HCT116 (cell line): ENCODE measurements around the gene ISCA2. TPM values are rescaled to one million over a fixed set of nuclear protein-coding genes. Genes with fewer than 3 reads are reported as not detected.

Source experiments
- ATAC-seq: fragments of 200-7000 bp; cut with Tn5 transposase; 2 replicates; pipeline ENCODE4 v1.9.1; 2020; ENCODE audit warnings: mild to moderate bottlenecking, moderate library complexity
- BruUV-seq: library from RNA; stranded (reverse); fragments of 400-500 nt; replicated peaks from 2 replicates; lab custom pipeline; 2021; lab: Mats Ljungman, UMichigan
- CTCF ChIA-PET: fragments of 300-600 bp; sonication (Branson Sonifier 250); formaldehyde crosslinking; loops from one replicate; lab custom pipeline; 2021; ENCODE audit warnings: antibody characterized with exemption; lab: Charles Lee
- POLR2A ChIA-PET: fragments of 300-600, 350-600 bp; sonication (Branson Sonifier 250); formaldehyde crosslinking; loops from one replicate; lab custom pipeline; 2021; ENCODE audit warnings: antibody characterized with exemption; lab: Charles Lee
- RAD21 ChIA-PET, 2 experiments: fragments of 300-600 bp; sonication (Branson Sonifier 250); formaldehyde crosslinking; loops; one replicate each; lab custom pipeline; 2023; ENCODE audit warnings: low total read pairs in 2 of 2; ENCODE audit not compliant: uncharacterized antibody in 2 of 2, unreplicated experiment in 2 of 2, low non-redundant PET in 1 of 2; lab: Charles Lee
- DNase-seq: peaks from one replicate; pipeline ENCODE4 v3.0.0-alpha.2; 2010; ENCODE audit warnings: low read depth, low spot score
- H2AFZ ChIP-seq: fragments of 200-600 bp; shearing (Covaris generic), sonication (generic); 2 replicates; pipeline ENCODE4 v1.6.1; 2017; ENCODE audit warnings: low read depth, mixed run types, mixed read lengths, antibody characterized with exemption, low read length; ENCODE audit not compliant: poor library complexity, severe bottlenecking
- H3K27ac ChIP-seq: 2 replicates; pipeline ENCODE4 v1.5.1; 2012; ENCODE audit warnings: low read depth, low read length
- H3K27me3 ChIP-seq: fragments of 200-600 bp; sonication (generic); 2 replicates; pipeline ENCODE4 v1.6.1; 2016; ENCODE audit warnings: mixed run types, low read length, mixed read lengths; ENCODE audit not compliant: insufficient read depth
- H3K36me3 ChIP-seq, 2 experiments: fragments of 200-500 bp in 1 of 2; fragments of 200-600 bp in 1 of 2; sonication (Bioruptor generic) in 1 of 2; sonication (generic) in 1 of 2; 2 replicates each; pipeline versions ENCODE4 v1.5.1 to v1.6.1; 2014 to 2016; ENCODE audit warnings: low read length in 2 of 2, inconsistent platforms in 1 of 2, mixed read lengths in 1 of 2, mixed run types in 1 of 2; ENCODE audit not compliant: insufficient read depth in 2 of 2, control insufficient read depth in 1 of 2
- H3K4me1 ChIP-seq, 2 experiments: fragments of 200-600 bp in 1 of 2; sonication (generic) in 1 of 2; 2 replicates each; pipeline versions ENCODE4 v1.5.1 to v1.6.1; 2012 to 2017; ENCODE audit warnings: low read length in 2 of 2, inconsistent platforms in 1 of 2, mild to moderate bottlenecking in 1 of 2, mixed read lengths in 1 of 2, mixed run types in 1 of 2, moderate library complexity in 1 of 2; ENCODE audit not compliant: insufficient read depth in 2 of 2, control insufficient read depth in 1 of 2
- H3K4me2 ChIP-seq: fragments of 200-600 bp; sonication (generic); 2 replicates; pipeline ENCODE4 v1.6.1; 2017; ENCODE audit warnings: mixed run types, low read length, mixed read lengths
- H3K4me3 ChIP-seq, 2 experiments: fragments of 200-600 bp in 1 of 2; sonication (generic) in 1 of 2; replicated peaks in 1 of 2; 2 replicates each; pipeline ENCODE4 v1.5.1; 2011 to 2016; ENCODE audit warnings: low read length in 2 of 2, control low read depth in 1 of 2, low read depth in 1 of 2, mild to moderate bottlenecking in 1 of 2, mixed read lengths in 1 of 2, mixed run types in 1 of 2
- H3K79me2 ChIP-seq: fragments of 200-600 bp; sonication (generic); 2 replicates; pipeline ENCODE4 v1.6.1; 2017; ENCODE audit warnings: mild to moderate bottlenecking, mixed run types, low read length, moderate library complexity, mixed read lengths; ENCODE audit not compliant: insufficient read depth
- H3K9ac ChIP-seq: fragments of 200-600 bp; sonication (generic); 2 replicates; pipeline ENCODE4 v1.6.1; 2016; ENCODE audit warnings: low read length, mixed read lengths
- H3K9me2 ChIP-seq: fragments of 200-600 bp; sonication (generic), shearing (Covaris generic); 2 replicates; pipeline ENCODE4 v1.6.1; 2017; ENCODE audit warnings: mixed run types, mild to moderate bottlenecking, moderate library complexity; ENCODE audit not compliant: insufficient read depth
- H3K9me3 ChIP-seq, 2 experiments: fragments of 200-500 bp in 1 of 2; fragments of 200-600 bp in 1 of 2; sonication (Bioruptor generic) in 1 of 2; sonication (generic) in 1 of 2; 2 replicates each; pipeline ENCODE4 v1.6.1; 2014 to 2017; ENCODE audit warnings: low read length in 2 of 2, mixed read lengths in 2 of 2, inconsistent platforms in 1 of 2, low read depth in 1 of 2, mild to moderate bottlenecking in 1 of 2, mixed run types in 1 of 2, moderate library complexity in 1 of 2; ENCODE audit not compliant: control insufficient read depth in 1 of 2, insufficient read depth in 1 of 2
- H4K20me1 ChIP-seq: fragments of 200-600 bp; sonication (generic), shearing (Covaris generic); 2 replicates; pipeline ENCODE4 v1.6.1; 2017; ENCODE audit warnings: mixed run types, mild to moderate bottlenecking, moderate library complexity; ENCODE audit not compliant: insufficient read depth
- CEBPB ChIP-seq: IDR thresholded peaks from 2 replicates; pipeline ENCODE4 v1.6.1; 2012; ENCODE audit warnings: low read depth
- FOSL1 ChIP-seq: IDR thresholded peaks from 2 replicates; pipeline ENCODE4 v1.6.1; 2012; ENCODE audit warnings: low read depth
- POLR2AphosphoS5 ChIP-seq: IDR thresholded peaks from 2 replicates; pipeline ENCODE4 v1.6.1; 2011; ENCODE audit warnings: mild to moderate bottlenecking, low read depth, low read length, moderate library complexity
- RAD21 ChIP-seq: IDR thresholded peaks from 2 replicates; pipeline ENCODE4 v1.6.1; 2012; ENCODE audit warnings: low read depth, mild to moderate bottlenecking
- SIN3A ChIP-seq: IDR thresholded peaks from 2 replicates; pipeline ENCODE4 v1.6.1; 2012; ENCODE audit warnings: low read depth
- ZFX ChIP-seq: fragments of 450-650 bp; IDR thresholded peaks from 2 replicates; pipeline ENCODE4 v1.6.1; 2017
- intact Hi-C: fragments of 100-400 bp; cut with micrococcal nuclease; formaldehyde crosslinking; loops from 2 replicates; pipeline ENCODE4 v1.10.0; 2022
- total RNA-seq: library from RNA; stranded (reverse); gene quantifications from one replicate; pipeline ENCODE4 v1.2.1, GENCODE V29; 2021; ENCODE audit not compliant: unreplicated experiment
- TF ChIP-seq, protein P1 (sequence below): IDR thresholded peaks from 2 replicates; pipeline ENCODE4 v1.6.1; 2012; ENCODE audit warnings: low read depth
- TF ChIP-seq, protein P2 (sequence below), 3 experiments: fragments of 200-600 bp in 1 of 3; sonication (generic) in 1 of 3; IDR thresholded peaks in 2 of 3; conservative IDR thresholded peaks in 1 of 3; 2 replicates each; pipeline ENCODE4 v1.5.1; 2012 to 2017; ENCODE audit warnings: low read depth in 2 of 3, low read length in 2 of 3, antibody characterized with exemption in 1 of 3, borderline replicate concordance in 1 of 3, control low read depth in 1 of 3, mild to moderate bottlenecking in 1 of 3, mixed read lengths in 1 of 3, mixed run types in 1 of 3, moderate library complexity in 1 of 3; ENCODE audit not compliant: insufficient read depth in 1 of 3
- TF ChIP-seq, protein P3 (sequence below): IDR thresholded peaks from 2 replicates; pipeline ENCODE4 v1.6.1; 2011; ENCODE audit warnings: mild to moderate bottlenecking, low read length, moderate library complexity; ENCODE audit not compliant: insufficient replicate concordance; ENCODE audit errors: extremely low read depth
- TF ChIP-seq, protein P4 (sequence below): IDR thresholded peaks from 2 replicates; pipeline ENCODE4 v1.6.1; 2012
- TF ChIP-seq, protein P5 (sequence below): IDR thresholded peaks from 2 replicates; pipeline ENCODE4 v1.6.1; 2012

The ISCA2 gene
- total RNA-seq, 1 experiment from 2014 or later: 27.5 TPM

DNA sequence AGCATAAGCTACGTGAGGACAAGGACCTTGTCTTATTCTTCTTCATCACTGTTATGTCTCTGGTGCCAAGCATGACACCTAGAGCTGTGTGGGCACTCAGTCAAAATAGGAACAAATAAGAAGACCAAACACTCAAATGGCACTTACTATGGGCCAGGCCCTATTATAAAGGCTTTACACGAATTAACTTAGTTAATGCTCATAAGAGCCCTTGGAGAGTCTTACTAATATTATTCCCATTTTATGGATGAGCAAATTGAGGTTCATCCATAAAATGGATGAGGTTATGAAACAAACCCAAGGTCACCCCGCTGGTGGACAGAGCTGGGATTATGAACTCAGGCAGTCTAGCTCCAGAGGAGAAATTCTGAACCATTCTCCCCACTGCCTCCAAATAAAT lies 47.7 kb downstream of the ISCA2 start:
- ATAC-seq (no peak), DNase-seq (no peak)
- H3K4me3 ChIP-seq: no peak overlapping the region
- POLR2A ChIA-PET: no interaction called here
- H4K20me1 ChIP-seq: no peaks in the 10 kb centered on the region
- H3K27me3 ChIP-seq: no peaks in the 10 kb centered on the region
- no TSS peak for BruUV-seq
- no peaks in the 10 kb centered on the region for H3K9me2 ChIP-seq
- H2AFZ ChIP-seq: no peak overlapping the region
- no peaks in the 10 kb centered on the region for H3K36me3 ChIP-seq
- H3K4me2 ChIP-seq: no peak overlapping the region
- no peaks in the 10 kb centered on the region for H3K9me3 ChIP-seq
- TF ChIP-seq RAD21: no peak
- TF ChIP-seq, protein P1, sequence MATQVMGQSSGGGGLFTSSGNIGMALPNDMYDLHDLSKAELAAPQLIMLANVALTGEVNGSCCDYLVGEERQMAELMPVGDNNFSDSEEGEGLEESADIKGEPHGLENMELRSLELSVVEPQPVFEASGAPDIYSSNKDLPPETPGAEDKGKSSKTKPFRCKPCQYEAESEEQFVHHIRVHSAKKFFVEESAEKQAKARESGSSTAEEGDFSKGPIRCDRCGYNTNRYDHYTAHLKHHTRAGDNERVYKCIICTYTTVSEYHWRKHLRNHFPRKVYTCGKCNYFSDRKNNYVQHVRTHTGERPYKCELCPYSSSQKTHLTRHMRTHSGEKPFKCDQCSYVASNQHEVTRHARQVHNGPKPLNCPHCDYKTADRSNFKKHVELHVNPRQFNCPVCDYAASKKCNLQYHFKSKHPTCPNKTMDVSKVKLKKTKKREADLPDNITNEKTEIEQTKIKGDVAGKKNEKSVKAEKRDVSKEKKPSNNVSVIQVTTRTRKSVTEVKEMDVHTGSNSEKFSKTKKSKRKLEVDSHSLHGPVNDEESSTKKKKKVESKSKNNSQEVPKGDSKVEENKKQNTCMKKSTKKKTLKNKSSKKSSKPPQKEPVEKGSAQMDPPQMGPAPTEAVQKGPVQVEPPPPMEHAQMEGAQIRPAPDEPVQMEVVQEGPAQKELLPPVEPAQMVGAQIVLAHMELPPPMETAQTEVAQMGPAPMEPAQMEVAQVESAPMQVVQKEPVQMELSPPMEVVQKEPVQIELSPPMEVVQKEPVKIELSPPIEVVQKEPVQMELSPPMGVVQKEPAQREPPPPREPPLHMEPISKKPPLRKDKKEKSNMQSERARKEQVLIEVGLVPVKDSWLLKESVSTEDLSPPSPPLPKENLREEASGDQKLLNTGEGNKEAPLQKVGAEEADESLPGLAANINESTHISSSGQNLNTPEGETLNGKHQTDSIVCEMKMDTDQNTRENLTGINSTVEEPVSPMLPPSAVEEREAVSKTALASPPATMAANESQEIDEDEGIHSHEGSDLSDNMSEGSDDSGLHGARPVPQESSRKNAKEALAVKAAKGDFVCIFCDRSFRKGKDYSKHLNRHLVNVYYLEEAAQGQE: no peak
- CTCF ChIA-PET: no interaction called here
- H3K4me1 ChIP-seq: no peaks in the 10 kb centered on the region
- intact Hi-C loops: no loop called here
- RAD21 ChIA-PET: no interaction called here
- no peaks in the 10 kb centered on the region for H3K79me2 ChIP-seq
- no peak overlapping the region for H3K9ac ChIP-seq
- H3K27ac ChIP-seq: no peak overlapping the region

DNA sequence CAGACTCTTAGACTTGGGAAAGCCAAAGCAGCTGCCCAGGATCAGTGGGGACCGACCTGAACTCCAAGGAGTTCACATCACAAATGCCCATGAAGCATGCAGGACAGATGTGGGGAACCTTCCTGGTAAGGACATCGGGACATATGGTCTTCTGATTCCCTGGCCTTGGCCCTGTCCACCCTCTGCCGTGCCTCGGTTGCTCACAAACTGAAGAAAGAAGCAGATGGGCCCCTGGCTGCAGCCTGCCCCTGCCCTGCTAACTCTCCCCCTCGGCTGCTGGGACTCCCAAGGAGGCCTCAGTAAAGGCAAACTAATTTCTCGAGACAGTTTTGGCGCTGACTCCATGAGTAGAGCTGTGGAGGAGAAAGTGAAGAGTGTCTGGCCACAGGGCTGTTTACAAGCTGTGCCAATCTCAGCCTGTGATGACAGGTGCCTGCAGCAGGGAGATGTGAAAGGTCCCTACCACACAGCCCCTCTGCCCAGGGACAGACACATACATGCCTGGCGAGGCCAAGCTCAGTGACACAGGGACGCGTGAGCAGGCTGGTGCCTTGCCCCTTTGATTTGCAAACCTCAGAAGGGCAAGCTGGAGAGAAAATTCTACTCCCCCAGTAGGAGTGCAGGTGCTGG lies 48.6 kb downstream of the ISCA2 start:
- H3K27me3 ChIP-seq: no peaks in the 10 kb centered on the region
- no peak overlapping the region for H2AFZ ChIP-seq
- H4K20me1 ChIP-seq: no peaks in the 10 kb centered on the region
- RAD21 ChIA-PET: interaction anchor here in 1 of 2 experiments (0.7 kb wide), 1 partner anchor 31 kb away, joined by 5 read pairs; no protein-coding TSS in a partner anchor
- no peaks in the 10 kb centered on the region for H3K4me1 ChIP-seq
- no peak for DNase-seq
- TF ChIP-seq, protein P2, sequence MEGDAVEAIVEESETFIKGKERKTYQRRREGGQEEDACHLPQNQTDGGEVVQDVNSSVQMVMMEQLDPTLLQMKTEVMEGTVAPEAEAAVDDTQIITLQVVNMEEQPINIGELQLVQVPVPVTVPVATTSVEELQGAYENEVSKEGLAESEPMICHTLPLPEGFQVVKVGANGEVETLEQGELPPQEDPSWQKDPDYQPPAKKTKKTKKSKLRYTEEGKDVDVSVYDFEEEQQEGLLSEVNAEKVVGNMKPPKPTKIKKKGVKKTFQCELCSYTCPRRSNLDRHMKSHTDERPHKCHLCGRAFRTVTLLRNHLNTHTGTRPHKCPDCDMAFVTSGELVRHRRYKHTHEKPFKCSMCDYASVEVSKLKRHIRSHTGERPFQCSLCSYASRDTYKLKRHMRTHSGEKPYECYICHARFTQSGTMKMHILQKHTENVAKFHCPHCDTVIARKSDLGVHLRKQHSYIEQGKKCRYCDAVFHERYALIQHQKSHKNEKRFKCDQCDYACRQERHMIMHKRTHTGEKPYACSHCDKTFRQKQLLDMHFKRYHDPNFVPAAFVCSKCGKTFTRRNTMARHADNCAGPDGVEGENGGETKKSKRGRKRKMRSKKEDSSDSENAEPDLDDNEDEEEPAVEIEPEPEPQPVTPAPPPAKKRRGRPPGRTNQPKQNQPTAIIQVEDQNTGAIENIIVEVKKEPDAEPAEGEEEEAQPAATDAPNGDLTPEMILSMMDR (IDR thresholded peaks at IDR 0.05 in 2 of 3, conservative IDR thresholded peaks at IDR 0.05 in 1 of 3; ENCODE audit: borderline replicate concordance in 1 of 3, insufficient read depth in 1 of 3, low read depth in 2 of 3, low read length in 2 of 3): no peak
- TF ChIP-seq ZFX (no peak), SIN3A (no peak), CEBPB (no peak), RAD21 (no peak), POLR2AphosphoS5 (no peak), FOSL1 (no peak)
- TF ChIP-seq, protein P3, sequence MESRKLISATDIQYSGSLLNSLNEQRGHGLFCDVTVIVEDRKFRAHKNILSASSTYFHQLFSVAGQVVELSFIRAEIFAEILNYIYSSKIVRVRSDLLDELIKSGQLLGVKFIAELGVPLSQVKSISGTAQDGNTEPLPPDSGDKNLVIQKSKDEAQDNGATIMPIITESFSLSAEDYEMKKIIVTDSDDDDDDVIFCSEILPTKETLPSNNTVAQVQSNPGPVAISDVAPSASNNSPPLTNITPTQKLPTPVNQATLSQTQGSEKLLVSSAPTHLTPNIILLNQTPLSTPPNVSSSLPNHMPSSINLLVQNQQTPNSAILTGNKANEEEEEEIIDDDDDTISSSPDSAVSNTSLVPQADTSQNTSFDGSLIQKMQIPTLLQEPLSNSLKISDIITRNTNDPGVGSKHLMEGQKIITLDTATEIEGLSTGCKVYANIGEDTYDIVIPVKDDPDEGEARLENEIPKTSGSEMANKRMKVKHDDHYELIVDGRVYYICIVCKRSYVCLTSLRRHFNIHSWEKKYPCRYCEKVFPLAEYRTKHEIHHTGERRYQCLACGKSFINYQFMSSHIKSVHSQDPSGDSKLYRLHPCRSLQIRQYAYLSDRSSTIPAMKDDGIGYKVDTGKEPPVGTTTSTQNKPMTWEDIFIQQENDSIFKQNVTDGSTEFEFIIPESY: no peak
- TF ChIP-seq, protein P4, sequence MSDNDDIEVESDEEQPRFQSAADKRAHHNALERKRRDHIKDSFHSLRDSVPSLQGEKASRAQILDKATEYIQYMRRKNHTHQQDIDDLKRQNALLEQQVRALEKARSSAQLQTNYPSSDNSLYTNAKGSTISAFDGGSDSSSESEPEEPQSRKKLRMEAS: no peak
- TF ChIP-seq, protein P5, sequence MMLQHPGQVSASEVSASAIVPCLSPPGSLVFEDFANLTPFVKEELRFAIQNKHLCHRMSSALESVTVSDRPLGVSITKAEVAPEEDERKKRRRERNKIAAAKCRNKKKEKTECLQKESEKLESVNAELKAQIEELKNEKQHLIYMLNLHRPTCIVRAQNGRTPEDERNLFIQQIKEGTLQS: no peak
- TF ChIP-seq, all 23 proteins: peak for 0
- no TSS peak for BruUV-seq
- ChIA-PET CTCF (no interaction called here), POLR2A (interaction anchor here (0.7 kb wide), 1 partner anchor 15 kb away, joined by 3 read pairs; no protein-coding TSS in a partner anchor)
- no peaks in the 10 kb centered on the region for H3K9me3 ChIP-seq
- no peaks in the 10 kb centered on the region for H3K79me2 ChIP-seq
- no peak overlapping the region for H3K4me3 ChIP-seq
- ATAC-seq: no peak
- H3K36me3 ChIP-seq: no peaks in the 10 kb centered on the region
- intact Hi-C loops: no loop called here
- H3K9me2 ChIP-seq: no peaks in the 10 kb centered on the region
- no peak overlapping the region for H3K9ac ChIP-seq
- H3K4me2 ChIP-seq: no peak overlapping the region
- H3K27ac ChIP-seq: no peak overlapping the region
